DMS79 treated with DMSO at 0.1 percent for 48 hours (cell line): Measurements from ENCODE around the gene ALG1L2.
"Not testable (repeated sequence)": the region's sequence is repeated elsewhere in the genome, so short reads cannot be mapped to it uniquely, and the experiment has no call there.

Experiments used
- DNase-seq: peaks from one replicate; lab custom pipeline; 2025; lab: John Stamatoyannopoulos, UW

ALG1L2 gene

DNA sequence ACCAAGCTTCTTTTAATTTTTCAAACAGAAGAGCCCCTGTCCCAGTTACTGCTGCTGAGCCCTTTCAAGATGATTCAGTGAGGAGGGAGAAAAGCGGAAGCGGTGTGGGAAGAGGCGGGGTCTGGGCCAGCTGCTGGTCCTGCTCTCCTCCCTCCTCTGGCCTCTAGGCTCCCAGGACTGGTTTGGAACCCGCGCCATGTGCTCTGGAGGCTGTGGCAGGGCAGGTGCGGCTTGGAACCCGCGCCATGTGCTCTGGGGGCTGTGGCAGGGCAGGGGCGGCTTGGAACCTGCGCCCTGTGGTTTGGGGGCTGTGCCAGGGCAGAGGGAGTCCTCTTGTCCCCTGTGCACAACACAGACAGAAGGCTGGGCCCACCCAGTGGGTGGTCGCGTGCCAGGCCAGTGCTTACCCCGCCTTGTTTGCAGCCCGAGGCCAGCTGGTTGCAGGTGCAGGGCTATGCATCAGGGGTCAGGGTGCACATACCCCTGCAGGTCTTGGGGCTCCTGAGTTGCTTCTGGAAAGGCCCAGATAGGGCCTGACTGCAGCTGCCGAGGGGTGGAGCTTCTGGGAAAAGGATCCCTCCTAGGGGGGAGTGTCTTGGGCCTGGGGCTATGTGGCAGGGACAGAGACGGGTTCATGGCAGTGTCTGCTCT lies 12.2 kb downstream of the ALG1L2 start:
- no peak for DNase-seq

DNA sequence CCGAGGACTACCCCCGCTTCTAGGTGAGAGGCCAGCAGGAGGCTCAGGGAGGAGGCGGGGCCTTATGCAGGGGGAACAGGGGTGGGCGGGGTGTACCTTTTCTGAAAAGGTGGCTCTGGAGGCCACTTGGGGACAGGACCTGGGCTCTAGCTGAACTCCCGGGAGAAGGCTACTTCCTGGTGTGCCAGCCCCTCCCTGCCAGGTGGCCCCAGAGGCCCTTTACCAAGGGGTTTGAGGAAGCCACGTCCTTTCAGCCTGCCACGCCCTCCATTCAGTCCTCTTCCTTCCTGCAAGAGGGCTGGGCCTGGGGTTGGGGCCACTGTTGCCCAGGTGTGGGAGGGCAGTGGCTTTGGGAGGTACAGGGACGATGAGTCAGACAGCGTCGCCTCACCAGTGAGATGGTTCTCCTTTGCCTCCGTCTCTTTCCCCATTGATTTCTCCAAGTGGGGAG lies 12.9 kb downstream of the ALG1L2 start:
- DNase-seq = not testable (repeated sequence)

DNA sequence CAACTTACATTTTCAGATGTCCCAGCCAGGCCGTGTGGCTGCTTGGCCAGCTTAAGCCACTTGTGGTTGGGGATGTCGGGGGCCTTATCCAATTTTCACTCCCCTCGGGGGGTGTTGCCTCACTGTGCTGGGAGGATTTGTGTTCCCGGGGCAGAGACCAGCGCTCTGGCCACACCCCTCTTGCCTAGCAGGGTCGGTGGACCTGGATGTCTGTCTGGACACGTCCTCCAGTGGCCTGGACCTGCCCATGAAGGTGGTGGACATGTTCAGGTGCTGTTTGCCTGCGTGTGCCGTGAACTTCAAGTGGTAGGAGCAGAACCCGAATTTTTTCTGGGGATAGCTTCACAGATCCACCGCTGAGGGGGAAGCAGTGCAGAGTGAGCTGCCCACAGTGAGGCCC lies 14.2 kb downstream of the ALG1L2 start:
- DNase-seq = not testable (repeated sequence)

DNA sequence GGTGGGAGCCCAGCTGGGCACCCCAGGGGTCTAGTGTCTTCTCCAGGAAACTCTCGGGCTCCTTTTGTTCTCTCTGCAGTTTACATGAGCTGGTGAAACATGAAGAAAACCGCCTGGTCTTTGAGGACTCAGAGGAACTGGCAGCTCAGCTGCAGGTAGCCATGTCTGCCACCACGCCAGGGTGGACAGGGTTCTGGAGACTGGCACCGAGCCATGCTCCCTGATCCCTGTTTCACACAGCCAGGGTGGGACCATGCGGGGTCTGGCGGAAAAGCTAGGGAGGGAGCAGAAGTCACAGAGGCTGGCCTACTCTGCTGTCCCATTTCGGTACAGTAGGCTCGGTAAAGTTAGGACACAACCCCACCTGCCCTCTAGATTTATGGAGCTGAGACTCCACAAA lies 15.5 kb downstream of the ALG1L2 start:
- DNase-seq = not testable (repeated sequence)

DNA sequence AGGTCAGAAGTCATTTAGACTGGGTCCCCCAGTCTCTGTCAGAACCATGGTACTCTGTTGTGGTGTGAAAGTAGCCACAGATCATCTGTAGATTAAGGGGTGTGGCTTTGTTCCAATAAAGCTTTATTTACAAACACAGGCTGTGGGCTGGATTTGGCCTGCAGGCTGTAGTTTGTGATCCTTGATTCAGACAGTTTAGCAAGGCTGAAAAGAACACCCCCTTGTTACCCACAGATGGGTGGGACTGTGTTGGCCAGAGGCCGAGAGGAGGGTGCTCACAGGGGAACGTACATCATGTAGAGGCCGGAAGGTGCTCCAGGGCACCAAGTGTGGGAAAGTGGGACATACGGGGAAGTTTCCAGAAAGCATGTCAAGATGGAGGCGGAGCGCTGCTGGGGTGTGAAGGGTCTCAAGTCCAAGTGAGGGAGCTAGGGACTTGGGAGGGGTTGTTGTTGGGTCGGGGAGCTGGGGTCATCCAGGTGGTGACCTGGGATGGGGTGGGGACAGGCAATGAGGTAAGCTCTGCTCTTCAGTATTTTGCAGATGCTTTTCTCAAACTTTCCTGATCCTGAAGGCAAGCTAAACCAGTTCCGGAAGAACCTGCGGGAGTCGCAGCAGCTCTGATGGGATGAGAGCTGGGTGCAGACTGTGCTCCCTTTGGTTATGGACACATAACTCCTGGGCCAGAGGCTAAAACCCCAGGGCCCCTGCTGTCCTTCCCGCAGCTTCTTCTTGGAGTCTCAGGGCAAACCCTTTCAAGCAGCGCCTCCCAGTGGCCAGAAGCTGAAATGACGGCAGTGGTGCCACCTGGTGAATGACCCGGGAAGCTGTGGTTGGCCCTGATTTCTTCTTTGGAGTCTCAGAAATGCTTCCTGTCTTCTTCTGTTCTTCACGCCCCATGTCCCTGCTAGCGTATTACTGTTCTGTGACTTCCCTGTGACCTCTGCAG lies 16.3 kb downstream of the ALG1L2 start:
- DNase-seq = not testable (repeated sequence)

DNA sequence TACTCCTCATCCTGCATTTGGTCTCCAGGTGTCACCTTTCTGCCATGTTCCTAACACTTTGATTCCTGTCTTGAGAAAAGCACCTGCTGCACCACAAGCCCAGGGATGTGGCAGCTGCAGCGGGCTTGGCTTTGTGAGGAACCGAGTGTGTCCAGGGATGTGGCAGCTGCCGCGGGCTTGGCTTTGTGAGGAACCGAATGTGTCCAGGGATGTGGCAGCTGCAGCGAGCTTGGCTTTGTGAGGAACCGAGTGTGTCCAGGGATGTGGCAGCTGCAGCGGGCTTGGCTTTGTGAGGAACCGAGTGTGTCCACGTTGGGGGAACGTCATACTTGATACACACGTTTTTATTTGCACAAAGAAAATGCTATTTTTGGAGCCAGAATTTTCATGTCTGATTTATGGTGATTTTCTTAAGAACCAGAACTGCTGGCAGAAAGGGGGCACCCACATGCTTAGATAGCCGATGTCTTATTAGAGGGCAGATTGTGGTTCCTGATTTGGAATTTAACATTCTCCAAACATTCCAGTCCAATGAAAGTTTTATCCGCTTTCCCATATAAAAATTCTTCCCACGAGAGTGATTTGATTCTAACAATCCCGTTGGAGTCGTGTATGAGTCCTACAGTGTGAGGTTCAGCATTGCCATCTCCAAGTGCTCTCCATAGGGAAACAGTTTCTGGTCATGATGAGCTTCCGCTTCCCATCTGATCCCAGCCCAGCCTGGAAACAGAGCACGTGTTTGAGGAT lies 17.2 kb downstream of the ALG1L2 start:
- DNase-seq = not testable (repeated sequence)

DNA sequence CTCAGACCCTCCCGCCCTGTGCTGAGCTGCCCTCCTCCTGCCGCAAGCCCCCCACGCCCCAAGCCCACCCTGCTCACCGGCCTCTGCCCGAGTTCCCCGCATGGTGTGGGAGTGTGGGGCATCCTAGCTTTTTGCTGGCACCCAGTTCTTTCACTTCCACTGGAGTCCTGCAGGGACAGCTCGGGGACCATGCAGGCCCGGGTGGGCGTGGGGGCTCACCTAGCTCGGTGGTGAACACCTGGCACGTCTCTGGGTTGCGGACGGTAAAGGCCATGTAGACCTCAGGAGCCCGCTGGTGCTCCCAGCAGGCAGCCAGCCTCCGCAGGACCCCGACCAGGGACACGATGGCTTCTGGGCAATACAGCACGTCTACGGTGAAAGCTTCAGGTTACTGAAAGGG lies 20.9 kb downstream of the ALG1L2 start:
- DNase-seq = not testable (repeated sequence)

DNA sequence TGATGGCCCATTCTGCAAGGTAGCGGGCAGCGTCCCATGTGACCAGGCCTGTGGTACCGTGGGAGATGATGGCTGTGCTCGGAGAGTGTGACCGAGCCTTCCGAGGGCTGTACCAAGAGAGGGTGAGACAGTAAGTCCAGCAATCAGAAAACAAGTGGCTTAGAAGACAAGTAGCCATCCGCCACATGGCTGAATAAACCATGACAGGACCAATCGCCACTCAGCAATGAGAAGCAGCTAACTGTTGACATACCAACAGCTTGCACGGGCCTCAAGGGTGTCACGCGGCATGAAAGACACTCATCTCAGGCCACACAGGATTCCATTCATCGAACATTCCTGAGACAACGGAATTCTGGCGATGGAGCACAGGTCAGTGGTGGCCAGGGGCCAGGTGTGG lies 22.6 kb downstream of the ALG1L2 start:
- DNase-seq = not testable (repeated sequence)

DNA sequence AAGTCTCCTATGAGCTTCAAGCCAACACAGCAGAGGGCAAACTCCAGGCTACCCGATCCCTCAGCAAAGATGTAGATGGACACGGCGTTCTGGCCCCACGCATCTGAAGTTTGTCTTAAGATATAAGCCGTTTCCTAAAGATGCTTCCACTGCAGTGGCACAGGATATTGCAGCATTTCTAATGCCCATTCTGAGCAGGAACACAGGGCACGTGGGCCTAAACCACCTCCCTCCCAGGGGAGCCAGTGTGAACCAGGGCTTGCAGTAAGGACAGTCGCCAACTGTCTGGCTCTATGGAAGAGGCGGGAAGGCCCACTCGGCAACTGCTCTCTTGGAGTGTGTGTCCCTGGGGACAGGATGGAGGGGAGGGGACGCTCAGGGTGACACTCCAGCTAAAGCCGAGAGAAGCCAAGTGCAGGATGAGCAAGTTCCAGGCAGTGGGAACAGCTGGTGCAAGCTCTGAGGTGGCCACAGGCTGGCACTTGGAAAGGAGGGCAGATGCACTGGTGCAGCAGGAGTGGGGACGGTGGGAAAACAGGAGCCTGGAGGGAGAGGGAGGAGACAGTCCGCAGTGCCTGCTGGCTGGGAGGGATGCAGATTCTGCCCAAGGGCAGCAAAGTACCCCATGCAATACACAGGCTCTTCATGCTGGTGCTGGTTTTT lies 25.8 kb downstream of the ALG1L2 start:
- not testable (repeated sequence) for DNase-seq

DNA sequence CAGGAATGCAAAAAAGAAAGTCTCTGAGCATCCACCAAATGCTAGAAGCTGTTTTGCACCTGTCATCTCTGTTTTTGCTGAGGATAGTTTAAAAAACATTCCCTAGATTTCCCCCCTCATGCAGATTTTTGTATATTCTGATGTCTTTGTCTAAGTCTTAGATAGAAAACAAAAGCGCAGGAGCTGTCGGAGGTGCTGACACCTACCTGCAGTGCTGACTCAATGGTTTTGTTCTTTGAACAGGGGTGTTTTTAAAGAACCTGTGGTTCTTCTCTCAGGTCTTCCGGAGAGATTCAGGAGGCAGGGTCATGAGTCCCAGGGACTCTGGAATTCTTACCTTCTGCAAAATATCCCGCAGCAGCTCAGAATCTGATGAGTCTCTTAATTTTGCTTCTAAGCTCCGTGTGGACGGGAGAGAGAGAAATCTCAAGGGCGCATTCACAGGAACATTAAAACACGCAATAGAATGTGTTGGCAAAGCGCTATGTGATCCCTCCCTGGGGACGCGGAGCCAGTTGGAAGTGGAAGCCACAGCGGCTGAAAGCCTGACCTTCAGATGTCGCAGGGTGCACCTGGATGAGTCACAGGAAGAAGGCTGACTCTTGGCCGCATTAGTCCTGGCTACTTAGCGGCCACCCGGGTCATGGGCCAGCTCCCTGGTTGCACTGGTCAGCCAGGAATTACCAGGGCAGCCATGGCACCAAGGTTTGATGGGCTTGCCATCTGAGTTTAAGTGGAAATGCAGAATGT lies 27.4 kb downstream of the ALG1L2 start:
- not testable (repeated sequence) for DNase-seq

DNA sequence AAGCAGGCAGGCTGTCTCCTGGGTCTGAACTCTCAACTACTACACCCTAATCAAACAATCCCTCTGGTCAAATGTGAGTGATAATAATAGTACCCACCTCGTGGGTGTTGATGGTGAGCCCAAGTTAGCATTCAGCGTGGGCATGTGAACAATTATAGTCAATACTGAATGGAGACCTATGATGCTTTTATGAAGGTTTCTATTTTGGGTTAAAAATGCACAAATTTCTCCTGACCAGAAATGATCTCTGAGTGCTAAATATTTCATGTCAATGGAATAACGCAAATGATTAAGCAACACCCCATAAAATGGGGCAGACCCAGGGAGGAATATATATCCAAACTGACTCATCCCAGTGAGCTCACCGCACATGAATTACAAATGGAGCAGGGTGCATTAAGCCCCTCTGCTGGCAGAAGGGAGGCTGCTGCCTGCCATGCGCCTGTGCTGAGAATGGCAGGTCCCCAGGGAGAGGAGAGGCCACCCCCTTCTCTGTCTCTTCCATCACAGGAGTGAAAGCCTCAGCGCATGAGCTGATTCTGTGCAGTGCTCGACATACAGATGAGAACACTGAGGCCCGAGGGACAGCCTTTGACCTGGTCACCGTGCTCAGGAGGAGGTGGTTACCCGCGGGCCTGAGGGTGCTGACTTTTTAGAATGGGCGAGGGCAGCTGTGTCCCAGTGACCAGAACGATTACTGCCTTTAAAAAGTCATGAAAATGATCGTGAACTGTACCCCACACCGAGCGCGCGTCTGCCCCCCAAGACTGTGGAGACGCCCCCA lies 28.9 kb downstream of the ALG1L2 start:
- DNase-seq = not testable (repeated sequence)

DNA sequence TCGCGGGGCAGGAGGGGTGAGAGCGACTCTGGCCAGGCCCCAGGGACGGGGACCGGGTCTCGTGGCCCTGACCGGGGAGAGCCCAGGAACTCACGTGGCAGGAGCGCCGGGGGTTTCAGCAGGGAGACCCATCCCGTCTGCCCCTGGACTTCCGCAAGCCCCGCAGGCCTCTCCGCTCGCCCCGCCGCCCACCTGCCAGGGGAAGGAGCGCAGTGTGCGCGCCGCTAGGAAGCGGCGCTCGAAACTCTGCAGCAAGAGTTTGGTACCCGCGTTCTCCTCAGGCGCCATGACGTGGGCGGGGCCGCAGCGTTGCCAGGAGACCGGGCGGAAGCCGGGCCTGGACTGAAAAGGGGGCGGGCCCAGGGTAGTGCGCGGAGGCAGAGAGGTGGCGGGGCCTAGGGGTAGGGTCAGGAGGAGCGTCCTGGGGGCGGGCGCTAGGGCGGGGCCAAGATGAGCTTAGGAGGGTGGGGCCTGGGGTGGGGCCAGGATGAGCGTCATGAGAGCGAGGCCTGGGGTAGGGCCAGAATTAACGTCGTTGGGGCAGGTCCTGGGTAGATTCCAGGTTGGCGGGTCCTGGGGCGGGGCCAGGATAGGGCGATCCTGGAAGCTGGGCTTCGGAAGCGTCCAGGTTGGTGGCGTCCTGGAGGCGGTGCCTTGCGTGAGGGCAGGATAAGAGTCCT lies 29.7 kb downstream of the ALG1L2 start:
- DNase-seq = peak; percentile 93

DNA sequence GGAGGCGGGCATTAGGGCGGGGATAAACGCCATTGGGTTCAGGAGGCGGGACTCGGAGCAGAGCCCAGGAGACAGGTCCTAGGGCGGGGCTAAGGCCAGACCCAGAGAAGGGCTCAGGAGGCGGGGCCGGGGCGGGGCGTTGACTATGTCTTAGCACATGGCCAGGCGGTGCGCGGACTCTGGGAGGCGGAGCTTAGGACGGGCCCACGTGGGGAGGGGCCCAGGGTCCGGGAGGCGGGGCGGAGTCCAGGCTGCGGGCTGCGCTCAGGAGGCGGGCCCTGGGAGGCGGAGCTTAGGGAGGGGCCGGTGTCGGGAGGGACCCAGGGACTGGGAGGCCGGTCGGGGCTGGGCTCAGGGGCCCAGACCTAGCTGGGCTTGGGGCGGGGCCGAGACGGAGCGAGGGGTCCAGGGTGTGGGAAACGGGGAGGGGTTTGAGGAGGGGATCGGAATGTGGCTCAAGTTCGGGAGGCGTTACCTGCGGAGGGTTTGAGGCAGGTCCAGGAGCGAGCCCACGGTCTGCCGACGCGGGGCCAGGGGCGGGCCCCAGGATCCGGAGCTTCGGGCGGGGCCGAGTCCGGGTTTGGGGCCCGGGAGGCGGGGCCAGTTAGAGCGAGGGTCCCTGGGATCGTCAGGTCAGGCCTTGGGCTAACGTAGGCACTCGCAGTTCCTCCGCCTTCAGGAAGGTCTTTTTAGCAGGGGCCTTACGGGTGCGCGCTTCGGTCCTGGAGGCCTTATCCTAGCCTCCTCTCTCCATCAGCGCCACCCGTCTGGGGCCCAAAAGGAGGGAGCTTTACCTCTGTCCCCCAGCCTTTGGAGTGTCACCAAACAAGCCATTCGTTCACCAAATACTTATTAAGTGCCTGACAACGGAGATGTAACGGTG lies 30.5 kb downstream of the ALG1L2 start:
- peak; percentile 91 for DNase-seq

DNA sequence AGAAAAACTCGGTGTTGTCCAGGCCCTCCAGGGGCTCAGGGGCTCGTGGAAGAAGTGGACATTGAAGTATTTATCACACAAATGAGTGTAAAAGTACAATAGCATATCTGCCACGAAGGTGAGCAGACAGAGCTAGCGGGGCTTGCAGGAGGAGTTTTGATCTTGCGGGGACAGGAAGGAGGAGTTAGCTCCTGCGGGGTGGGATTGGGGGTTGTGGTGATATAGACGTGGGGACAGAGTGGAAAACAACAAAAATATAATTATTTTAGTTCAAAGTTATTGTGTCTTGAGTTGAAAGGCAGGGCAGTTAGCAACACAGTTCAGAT lies 31.1 kb downstream of the ALG1L2 start:
- not testable (repeated sequence) for DNase-seq

DNA sequence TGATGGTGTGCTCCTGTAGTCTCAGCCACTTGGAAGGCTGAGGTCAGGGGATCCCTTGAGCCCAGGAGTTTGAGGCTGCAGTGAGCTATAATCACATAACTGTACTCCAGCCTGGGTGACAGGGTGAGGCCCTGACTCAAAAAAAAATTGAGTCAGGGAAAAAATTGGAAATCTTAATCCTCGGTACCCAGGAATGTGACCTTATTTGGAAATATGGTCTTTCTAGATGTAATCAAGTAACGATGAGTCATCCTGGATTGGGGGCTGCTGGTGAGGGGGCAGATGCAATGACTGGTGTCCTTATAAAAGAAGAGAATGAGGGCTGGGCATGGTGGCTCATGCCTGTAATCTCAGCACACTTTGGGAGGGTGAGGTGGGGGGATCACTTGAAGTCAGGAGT lies 33.8 kb downstream of the ALG1L2 start:
- not testable (repeated sequence) for DNase-seq

DNA sequence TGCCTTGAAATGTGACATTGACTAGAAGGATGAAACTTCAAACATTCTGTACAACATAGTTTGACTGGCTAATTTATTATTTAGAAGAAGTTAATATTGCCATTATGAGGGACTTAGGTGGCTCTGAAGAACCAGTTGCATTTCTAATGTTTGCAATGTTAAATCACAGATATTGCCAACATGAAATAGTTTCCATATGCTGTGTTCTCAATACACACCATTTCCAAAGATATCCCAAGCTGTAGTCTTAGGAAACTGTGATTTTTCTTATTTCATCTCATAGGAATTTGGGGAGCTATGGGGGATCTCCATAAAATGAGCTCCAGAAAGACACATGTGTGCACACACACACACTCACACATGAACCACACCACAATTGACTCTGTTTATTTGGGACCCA lies 36.3 kb downstream of the ALG1L2 start:
- DNase-seq = no peak

DNA sequence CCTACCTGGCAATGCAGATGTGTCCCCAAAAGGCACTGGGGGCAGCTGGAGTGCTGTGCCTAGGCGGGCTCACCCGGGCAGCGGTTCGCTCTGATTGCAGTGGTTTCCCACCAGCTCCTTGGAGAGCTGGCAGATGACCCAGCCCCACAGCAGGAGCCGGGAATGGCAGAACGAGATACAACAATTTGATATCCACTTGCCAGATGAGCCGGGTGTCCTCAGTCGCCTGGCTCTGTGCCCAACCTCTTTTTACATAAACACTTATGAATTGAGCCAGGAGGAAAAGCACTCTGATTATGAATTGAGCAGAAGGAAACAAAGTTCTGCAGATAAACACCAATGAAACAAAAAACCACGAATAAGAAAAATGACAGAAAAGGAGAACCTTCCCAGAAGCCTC lies 38.2 kb downstream of the ALG1L2 start:
- DNase-seq = peak; percentile 90

DNA sequence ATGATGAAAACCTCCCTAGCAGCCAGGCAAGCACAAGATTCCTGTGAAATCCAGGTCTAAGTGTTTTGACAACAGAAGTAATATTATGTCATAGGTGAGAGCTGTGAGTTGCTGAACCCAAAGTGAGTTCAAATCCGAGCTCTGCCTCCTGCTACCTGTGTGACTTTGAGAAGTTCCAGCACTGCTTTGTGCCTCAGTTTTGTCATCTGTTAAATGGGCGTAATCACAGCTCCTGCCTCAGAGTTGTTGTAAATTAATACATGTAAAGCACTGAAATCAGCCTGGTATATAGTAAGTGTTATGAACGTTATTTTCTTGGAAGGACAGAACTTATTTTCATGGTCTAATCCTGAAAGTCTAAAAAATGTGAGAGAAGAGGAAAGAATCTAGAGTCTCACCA lies 38.7 kb downstream of the ALG1L2 start:
- not testable (repeated sequence) for DNase-seq
